ENCODE results near the gene RNF20.
"Not testable (repeated sequence)": the region's sequence is repeated elsewhere in the genome, so short reads cannot be mapped to it uniquely, and the experiment has no call there.

The RNF20 gene

DNA sequence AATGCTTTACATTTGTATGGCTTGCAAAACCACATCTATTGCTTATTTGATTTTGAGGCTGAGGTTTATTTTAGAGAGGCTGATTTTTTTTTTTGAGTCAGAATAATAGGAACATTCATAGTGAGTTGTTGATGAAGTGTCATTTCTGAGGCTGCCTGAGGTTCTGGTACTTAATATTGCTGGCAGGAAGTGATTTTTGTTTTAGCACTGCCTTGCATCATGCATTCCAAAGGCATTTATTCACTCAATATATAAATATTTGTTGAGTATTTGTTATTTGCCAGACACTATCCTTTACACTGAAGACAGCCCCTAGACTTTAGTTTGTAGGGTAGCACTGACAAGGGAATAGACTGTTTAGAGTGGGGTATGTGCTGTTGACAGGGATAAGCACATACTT lies 2.7 kb downstream of the RNF20 start:
- no peak for DNase-seq

- DNase-seq: no peak
Measured at GRCh38 chr9:101536938-101537337, 3.3 kb downstream of the RNF20 start.

GRCh38 chr9:101540069-101540468 lies 6.4 kb downstream of the RNF20 start:
- DNase-seq: no peak

DNA sequence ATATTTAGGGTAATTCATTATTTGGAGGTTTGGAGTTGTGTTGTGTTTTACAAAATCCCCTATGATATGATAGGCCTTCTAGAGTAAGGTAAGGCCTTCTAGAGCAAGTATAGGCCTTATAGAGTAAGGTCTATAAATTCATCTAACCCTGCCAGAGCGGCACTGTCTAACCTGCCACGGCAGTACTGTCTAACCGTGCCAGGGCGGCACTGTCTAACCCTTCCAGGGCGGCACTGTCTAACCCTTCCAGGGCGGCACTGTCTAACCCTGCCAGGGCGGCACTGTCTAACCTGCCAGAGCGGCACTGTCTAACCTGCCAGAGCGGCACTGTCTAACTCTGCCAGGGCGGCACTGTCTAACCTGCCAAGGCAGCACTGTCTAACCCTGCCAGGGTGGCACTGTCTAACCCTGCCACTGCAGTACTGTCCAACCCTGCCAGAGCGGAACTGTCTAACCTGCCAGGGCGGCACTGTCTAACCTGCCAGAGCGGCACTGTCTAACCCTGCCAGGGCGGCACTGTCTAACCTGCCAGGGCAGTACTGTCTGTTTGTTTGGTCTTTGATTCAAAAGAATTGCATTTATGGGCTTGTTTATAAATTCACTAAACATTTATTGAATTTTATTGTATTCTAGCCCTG lies 9.6 kb downstream of the RNF20 start:
- no peak for DNase-seq

- DNase-seq: not testable (repeated sequence)
Measured at GRCh38 chr9:101549472-101550098, 15.9 kb downstream of the RNF20 start.

DNA sequence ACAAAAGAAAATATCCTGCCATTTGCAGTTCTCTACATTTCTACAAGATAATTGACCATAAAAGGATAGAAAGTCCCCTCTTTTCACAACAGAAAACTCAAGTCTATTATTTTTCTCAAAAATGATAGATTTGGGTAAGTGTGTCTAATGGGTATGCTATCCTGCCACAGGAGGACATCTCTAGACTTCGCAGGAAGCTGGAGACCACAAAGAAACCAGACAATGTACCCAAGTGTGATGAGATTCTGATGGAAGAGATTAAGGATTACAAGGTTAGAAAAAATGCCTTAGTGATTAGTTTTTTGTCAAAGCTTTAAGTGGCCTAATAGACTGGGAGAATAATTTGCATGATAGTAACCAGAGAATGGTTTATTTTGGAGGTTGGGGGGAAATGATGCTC lies 28.1 kb downstream of the RNF20 start:
- DNase-seq: no peak

- DNase-seq: no peak
Measured at GRCh38 chr9:101562966-101563365, 29.3 kb downstream of the RNF20 start.

GRCh38 chr9:101564252-101564651 lies 30.6 kb downstream of the RNF20 start:
- DNase-seq: no peak

- no peak for DNase-seq
Measured at GRCh38 chr9:101566904-101567724, 33.5 kb downstream of the RNF20 start.

DNA sequence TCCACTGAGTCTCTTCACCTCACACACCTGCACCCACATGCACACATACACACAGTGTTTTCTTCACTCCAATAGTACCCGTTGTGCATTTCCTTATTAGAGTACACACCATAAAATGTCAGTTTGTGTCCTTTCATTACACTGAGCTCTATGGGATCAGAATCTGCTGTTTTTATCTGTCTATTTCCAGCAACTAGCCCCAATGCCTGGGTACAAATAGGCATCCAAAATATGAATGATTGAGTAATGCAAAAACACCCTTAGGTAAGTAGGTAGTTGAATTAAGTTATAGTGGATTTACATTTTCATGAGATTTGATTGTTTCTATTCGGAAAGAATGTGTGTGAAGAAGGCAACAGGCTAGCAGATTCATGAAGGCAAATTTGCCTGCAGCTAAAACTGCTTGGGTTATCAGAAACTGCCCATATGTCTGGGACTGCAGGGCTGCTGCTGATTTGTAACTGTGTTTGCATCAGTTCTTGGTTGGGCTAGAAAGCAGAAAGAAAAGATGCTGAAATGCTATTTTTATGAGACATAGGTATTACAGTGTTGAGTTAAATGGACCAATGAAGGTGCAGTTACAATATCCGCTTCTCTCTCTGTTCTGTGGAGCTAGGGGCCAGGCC lies 34.2 kb downstream of the RNF20 start:
- DNase-seq: no peak

DNA sequence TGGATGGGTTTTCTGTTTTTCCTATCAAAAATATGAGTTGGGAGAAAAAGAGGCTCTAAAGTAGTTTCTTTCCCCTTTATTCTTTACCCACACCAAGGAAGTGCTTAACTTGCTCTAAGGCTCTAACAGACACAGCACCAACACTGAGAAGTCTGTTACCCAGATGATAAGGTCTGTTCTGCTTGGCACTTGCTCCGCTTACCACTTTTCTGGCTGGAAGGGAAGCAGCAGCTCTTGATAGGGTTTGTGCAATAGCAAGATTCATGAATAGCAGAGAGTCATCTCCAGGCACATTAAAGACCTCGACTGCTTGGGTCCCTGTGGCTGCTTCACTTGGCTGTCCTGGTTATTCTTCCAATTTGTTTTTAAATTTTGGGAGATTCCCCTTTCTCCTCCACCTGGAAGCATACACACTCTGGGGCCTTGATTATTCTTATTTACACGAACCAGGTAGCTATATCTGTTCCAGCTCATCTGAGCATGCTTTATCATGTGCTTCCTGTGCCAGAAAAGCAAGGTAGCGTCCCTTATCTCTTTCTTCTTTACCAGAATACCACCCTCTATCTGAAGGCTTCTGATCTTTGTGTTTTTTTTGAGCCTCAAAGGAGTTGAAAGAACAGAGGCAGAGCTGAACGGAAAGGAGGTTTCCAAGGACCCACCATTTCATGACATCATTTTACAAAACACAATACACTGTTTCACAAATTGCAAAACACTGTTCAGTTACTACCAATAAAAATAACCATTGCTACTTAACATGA lies 36.3 kb downstream of the RNF20 start:
- DNase-seq: no peak

GRCh38 chr9:101571114-101571513 lies 37.5 kb downstream of the RNF20 start:
- no peak for DNase-seq

GRCh38 chr9:101572316-101572715 lies 38.7 kb downstream of the RNF20 start:
- no peak for DNase-seq

DNA sequence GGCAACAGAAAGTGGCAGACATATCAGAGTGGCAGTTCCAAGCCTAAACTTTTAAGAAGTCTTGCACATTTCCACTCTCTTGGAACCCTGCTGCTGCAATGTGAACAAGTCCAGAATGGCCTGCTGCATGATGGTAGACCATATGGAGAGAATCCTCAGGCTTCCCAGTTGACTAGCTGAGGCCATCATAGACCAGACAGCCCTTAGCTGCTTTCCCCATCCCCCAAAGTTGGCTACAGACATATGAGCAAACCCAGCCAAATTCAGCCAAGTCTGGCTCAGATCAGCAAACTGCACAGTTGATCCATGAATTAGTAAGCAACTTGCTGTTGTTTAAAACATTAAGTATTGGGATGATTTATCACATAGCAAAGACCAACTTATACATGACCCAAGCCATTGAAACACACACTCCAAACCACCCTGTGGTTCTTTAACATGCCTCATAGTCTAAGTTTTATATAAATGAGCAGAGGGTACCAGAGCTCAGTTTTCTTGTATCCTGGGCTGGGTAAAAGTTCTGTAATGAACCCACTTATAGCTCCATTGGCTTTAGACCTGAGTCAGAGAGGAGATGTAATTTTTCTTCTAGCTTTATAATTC lies 41.2 kb downstream of the RNF20 start:
- DNase-seq: no peak

DNA sequence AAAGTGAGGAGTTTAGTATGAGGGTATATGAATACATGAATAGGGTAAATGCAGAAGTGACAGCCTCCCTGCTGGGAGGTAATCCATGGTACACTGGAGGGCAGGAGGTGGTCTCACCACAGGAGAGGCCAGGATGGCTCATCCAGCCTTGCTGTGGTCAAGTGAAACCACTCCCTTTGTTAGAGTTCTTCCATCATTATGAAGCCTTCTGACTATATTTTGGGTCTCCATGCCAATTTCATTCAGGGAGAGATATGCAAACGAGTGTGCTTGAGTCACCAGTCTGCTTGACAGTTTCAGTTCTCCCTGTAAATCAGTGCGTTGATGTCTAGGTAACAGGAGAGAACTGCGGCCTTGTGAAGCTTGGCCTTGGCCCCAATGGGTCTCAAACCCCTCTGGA lies 44.7 kb downstream of the RNF20 start:
- DNase-seq: no peak

GRCh38 chr9:101579711-101580545 lies 46.3 kb downstream of the RNF20 start:
- DNase-seq: no peak

GRCh38 chr9:101582553-101582952 lies 48.9 kb downstream of the RNF20 start:
- DNase-seq: no peak

DNA sequence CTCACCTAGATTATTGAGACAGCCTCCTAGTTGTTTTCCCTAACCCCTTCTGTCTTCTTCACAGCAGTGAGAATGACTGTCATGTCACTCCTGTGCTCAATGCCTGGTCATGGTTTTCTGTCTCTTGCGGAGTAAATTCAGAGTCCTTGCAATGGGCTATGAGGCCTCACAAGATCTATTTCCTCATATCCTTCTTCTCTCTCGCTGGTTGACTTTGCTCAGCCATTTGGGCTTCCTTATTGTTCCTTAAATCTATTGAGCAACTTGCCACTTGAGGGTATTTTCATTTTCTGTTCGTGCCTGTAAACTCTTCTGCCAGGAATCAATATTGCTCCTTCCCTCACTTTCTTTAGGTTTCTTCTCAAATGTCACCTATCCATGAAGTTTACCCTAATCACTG lies 52.1 kb downstream of the RNF20 start:
- no peak for DNase-seq

DNA sequence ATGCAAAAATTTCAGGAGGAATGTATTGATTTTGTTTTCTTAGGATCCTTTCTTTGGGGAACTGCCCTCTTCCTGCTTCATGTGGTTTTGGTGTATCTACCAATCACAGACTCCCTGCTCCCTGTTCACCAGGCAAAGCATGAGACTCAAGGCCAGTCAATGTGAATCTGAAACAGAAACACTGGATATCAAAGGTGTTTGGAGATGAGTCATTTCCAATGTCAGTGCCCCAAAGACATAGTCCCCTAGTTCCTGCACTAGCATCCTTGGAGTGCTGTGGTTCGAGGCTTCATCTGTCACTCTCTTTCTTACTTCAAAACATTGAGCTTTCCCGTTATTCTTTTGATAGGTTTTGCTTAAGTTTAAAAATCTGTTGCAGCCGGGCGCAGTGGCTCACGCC lies 53.0 kb downstream of the RNF20 start:
- DNase-seq: no peak

GRCh38 chr9:101587332-101588043 lies 53.8 kb downstream of the RNF20 start:
- no peak for DNase-seq

GRCh38 chr9:101590074-101590473 lies 56.4 kb downstream of the RNF20 start:
- not testable (repeated sequence) for DNase-seq
